ENCODE data around the gene SCMH1.

DNA sequence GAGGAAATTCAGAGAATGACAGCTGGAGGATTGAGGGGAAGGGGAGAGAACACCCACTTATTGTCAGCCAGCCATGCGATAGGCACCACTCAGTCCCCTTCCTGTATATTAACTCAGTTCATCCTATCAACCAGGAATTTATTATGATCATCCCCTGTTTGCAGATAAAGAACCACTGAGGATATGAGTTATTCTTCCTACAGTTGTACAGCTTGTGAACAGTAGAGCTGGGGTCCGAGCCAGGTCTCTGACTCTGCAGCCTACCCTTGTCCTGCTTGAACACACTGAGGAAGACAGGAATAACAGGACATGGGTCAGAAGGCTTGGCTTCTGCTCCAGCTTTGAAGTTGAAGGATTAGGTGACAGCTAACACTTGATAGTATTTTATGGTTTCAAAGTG, 42.0 kb upstream of the SCMH1 start:
- TF ChIP-seq, protein P1, sequence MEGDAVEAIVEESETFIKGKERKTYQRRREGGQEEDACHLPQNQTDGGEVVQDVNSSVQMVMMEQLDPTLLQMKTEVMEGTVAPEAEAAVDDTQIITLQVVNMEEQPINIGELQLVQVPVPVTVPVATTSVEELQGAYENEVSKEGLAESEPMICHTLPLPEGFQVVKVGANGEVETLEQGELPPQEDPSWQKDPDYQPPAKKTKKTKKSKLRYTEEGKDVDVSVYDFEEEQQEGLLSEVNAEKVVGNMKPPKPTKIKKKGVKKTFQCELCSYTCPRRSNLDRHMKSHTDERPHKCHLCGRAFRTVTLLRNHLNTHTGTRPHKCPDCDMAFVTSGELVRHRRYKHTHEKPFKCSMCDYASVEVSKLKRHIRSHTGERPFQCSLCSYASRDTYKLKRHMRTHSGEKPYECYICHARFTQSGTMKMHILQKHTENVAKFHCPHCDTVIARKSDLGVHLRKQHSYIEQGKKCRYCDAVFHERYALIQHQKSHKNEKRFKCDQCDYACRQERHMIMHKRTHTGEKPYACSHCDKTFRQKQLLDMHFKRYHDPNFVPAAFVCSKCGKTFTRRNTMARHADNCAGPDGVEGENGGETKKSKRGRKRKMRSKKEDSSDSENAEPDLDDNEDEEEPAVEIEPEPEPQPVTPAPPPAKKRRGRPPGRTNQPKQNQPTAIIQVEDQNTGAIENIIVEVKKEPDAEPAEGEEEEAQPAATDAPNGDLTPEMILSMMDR (IDR thresholded peaks at IDR 0.05): no peak
- TF ChIP-seq, protein P2, sequence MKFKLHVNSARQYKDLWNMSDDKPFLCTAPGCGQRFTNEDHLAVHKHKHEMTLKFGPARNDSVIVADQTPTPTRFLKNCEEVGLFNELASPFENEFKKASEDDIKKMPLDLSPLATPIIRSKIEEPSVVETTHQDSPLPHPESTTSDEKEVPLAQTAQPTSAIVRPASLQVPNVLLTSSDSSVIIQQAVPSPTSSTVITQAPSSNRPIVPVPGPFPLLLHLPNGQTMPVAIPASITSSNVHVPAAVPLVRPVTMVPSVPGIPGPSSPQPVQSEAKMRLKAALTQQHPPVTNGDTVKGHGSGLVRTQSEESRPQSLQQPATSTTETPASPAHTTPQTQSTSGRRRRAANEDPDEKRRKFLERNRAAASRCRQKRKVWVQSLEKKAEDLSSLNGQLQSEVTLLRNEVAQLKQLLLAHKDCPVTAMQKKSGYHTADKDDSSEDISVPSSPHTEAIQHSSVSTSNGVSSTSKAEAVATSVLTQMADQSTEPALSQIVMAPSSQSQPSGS (CRISPR knock-in tag; IDR thresholded peaks at IDR 0.05; ENCODE audit: borderline replicate concordance, low read depth): no peak
- TF ChIP-seq ELF4 (CRISPR knock-in tag; IDR thresholded peaks at IDR 0.05; ENCODE audit: low read depth): no peak
- no peak for TF ChIP-seq SMAD3 (CRISPR knock-in tag; IDR thresholded peaks at IDR 0.05; ENCODE audit: borderline replicate concordance)
- TF ChIP-seq, protein P3, sequence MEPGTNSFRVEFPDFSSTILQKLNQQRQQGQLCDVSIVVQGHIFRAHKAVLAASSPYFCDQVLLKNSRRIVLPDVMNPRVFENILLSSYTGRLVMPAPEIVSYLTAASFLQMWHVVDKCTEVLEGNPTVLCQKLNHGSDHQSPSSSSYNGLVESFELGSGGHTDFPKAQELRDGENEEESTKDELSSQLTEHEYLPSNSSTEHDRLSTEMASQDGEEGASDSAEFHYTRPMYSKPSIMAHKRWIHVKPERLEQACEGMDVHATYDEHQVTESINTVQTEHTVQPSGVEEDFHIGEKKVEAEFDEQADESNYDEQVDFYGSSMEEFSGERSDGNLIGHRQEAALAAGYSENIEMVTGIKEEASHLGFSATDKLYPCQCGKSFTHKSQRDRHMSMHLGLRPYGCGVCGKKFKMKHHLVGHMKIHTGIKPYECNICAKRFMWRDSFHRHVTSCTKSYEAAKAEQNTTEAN (CRISPR knock-in tag; IDR thresholded peaks at IDR 0.05): no peak
- TF ChIP-seq, protein P4, sequence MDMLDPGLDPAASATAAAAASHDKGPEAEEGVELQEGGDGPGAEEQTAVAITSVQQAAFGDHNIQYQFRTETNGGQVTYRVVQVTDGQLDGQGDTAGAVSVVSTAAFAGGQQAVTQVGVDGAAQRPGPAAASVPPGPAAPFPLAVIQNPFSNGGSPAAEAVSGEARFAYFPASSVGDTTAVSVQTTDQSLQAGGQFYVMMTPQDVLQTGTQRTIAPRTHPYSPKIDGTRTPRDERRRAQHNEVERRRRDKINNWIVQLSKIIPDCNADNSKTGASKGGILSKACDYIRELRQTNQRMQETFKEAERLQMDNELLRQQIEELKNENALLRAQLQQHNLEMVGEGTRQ (CRISPR knock-in tag; IDR thresholded peaks at IDR 0.05): no peak
